Globus pallidus (tissue), 1 donor: ENCODE results near the gene PLK3.
A peak's percentile ranks its signal among the peaks of the same experiment; 100 is the strongest.
"Not testable (repeated sequence)": the region's sequence is repeated elsewhere in the genome, so short reads cannot be mapped to it uniquely, and the experiment has no call there.

Source experiments
- DNase-seq: peaks from one replicate; pipeline ENCODE4 v3.0.0-alpha.2; 2015; ENCODE audit warnings: low spot score

The PLK3 gene

GRCh38 chr1:44787506-44787905 lies 12.7 kb upstream of the PLK3 start:
- no peak for DNase-seq

DNA sequence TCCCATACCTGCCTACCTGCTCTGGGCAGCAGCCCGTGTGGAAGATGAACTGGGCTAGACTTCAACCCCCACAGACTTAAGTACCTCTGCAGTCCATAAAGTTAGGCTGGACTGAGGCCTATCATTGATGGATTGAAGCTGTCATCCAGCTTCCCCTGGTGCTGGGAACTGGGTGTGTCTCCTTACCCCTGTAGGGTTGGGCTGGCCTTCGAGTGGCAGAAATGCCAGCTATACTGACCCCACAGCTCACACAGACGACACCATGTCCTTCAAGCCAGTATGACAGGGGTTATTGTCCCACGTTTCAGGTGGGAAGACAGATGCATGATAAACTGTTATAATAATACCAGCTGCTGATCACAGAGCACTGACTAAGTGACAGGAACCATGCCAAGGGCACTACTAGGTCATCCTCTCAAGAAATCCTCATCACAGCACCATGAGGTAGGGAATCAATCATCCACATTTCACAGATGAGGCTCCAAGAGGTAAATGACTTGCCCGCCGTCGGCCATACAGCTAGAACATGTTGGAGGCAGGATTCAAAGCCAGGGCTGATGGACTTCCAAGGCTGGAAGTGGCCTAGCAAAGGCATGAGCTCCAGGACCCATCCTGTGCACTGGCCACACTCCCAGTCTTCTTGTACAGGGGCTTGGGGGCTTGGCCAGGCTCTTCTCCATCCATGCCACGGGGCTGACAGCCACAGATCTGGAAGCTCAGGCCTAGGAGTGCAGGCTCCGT lies 11.9 kb upstream of the PLK3 start, which contains the start of gene BEST4:
BEST4 (minus strand) TSS at position 51 of the 741 bp plus-strand sequence. CDS start 465 bp downstream, outside the sequence.
- DNase-seq: no peak

- no peak for DNase-seq
Observed at GRCh38 chr1:44790968-44791801, 9.0 kb upstream of the PLK3 start.

DNA sequence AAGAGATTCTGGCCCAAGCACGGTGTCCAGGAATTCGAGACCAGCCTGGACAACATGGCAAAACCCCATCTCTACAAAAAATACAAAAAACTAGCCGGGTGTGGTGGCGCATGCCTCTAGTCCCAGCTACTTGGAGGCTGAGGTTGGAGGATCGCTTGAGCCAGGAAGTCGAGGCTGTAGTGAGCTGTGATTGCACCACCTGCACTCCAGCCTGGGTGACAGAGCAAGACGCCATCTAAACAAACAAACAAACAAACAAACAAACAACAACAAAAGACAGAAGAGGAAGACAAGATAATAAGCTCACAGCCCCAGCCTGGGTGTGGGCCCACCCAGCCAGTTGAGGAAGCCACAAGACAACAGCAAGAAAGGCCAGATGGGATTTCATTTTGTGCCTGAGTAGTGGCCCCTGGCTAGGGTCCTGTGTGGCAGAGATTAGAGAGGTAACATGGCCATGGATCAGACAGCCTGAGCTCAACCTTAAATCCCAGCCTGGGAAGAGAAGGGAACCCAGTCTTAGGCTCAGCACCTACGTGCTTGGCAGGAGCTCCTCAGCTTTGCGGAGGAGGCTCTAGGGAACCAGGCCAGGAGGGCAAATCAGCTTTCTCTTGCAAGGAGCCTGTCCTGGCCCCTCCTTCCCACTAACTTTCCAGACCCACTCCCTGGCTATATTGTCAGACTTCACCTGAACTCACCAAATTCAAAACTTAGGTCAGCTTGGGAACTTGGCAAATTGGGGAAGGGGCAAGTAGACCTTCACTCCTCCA lies 7.3 kb upstream of the PLK3 start:
- DNase-seq: no peak

GRCh38 chr1:44797886-44798285 lies 2.3 kb upstream of the PLK3 start:
- not testable (repeated sequence) for DNase-seq

DNA sequence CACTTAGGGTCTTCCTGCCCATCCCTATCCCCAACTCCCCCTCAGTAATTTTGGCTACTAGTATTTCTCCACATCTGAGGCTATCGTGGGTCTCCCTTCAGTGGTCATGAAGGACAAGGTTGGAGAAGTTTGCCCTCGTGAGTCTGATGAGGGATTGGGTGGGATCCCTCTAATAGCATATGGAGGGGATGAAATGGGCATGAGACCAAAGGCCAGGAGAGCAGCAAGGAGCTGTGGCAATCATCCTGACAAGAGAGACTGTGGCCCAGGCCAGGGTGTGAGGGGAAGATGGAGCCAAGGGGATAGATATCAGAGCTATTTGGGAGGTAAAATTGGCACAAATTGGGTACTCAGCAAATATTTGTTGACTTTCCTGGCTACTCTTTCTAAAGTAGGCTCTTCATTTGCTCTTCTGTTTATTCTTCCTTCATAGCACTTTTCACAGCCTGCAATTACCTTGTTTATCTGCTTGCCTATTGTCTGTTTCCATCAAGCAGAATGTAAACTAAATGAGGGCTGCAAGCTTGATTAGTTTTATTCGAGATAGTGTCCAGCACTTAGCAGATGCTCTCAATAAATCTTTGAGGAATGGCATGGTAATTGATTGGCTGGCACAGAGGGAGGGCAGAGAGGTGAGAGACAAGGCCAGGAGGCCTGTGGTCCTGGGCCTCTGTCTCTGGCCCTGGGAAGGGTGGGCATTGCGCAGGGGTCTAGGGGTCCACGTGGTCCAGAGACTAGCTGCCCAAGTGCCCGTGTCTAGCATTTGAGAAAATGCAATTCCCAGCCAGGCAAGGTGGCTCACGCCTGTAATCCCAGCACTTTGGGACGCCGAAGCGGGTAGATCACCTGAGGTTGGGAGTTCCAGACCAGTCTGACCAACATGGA lies 1.5 kb upstream of the PLK3 start:
- no peak for DNase-seq

DNA sequence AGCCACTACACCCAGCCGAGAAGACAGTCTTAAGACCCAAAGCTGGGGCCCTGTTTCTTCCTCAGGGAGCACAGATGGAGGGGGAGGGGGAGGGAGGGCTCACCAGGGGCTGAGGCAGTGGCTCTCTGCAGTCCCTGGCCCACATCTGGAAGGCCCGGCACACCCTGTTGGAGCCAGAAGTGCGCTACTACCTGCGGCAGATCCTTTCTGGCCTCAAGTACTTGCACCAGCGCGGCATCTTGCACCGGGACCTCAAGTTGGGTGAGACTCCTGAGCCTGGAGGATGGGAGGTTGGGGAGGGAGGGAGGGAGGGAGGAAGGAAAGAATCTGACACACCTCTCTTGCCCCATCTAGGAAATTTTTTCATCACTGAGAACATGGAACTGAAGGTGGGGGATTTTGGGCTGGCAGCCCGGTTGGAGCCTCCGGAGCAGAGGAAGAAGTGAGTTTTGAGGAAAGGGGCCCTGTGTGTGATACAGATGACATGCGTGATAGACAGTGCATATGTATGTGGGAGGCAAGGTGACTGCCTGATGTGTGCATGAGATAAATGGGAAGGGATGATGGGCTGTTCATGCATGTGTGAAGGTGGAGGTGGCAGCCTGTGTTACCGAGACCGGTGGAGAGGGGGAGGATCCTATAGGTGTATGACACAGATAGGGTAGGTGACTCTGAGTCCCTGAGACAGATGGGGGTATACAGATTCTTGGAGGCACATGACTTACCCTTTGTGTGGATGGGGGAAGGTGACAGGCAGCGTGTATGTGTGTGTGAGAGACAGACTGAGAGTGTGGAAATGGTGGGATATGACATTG lies 1.5 kb downstream of the PLK3 start:
- no peak for DNase-seq

- peak; percentile 51 for DNase-seq
Observed at GRCh38 chr1:44802306-44803061, 2.3 kb downstream of the PLK3 start.

GRCh38 chr1:44803062-44803311 lies 2.8 kb downstream of the PLK3 start:
- no peak for DNase-seq

- no peak for DNase-seq
Observed at GRCh38 chr1:44803312-44804095, 3.3 kb downstream of the PLK3 start.

GRCh38 chr1:44805311-44806024 lies 5.3 kb downstream of the PLK3 start:
- DNase-seq: no peak

DNA sequence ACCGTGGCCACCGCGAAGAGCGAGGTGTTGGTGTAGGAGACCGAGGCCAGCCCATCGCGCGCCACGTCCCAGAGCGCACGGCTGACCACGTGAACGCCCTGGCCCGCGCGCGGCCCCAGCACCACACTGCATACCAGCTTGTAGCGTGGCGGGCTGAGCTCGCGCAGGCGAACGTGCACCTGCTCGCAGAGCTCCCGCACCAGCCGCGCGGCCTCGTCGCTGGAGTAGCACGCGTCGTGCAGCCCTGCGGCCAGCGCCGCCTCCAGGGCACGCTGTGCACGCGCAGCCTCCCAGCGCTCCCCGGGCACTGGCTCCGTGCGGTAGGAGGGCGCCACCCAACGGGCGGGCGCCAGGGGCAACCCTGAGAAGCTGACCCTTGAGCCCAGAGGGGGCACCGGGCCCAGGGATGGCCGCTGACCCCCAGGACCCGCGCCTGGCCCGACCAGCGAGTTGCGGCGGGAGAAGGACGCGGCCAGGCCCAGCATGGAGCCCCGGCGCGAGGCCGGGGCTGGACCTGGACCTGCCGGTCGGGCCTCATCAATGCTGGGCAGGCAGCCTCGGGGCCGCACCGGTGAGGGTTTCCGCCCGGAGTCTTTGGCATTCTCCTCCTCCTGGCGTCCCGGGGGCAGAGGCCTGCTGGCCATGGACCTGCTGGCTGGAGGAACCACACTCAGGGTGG lies 6.0 kb downstream of the PLK3 start:
- DNase-seq: no peak

- DNase-seq: no peak
Observed at GRCh38 chr1:44806704-44807363, 6.7 kb downstream of the PLK3 start, which contains the start of gene DYNLT4. DYNLT4 (minus strand) TSS chr1:44807351; CDS start chr1:44806668, 683 bp downstream.

GRCh38 chr1:44807364-44808062 lies 7.3 kb downstream of the PLK3 start:
- peak; percentile 83 for DNase-seq

GRCh38 chr1:44808063-44808937 lies 8.1 kb downstream of the PLK3 start, which contains the start of gene BTBD19:
BTBD19 (plus strand) TSS chr1:44808523; CDS start chr1:44808821, 298 bp downstream.
- DNase-seq: peak; percentile 82
